ENCODE results near the gene SPAG5.

DNA sequence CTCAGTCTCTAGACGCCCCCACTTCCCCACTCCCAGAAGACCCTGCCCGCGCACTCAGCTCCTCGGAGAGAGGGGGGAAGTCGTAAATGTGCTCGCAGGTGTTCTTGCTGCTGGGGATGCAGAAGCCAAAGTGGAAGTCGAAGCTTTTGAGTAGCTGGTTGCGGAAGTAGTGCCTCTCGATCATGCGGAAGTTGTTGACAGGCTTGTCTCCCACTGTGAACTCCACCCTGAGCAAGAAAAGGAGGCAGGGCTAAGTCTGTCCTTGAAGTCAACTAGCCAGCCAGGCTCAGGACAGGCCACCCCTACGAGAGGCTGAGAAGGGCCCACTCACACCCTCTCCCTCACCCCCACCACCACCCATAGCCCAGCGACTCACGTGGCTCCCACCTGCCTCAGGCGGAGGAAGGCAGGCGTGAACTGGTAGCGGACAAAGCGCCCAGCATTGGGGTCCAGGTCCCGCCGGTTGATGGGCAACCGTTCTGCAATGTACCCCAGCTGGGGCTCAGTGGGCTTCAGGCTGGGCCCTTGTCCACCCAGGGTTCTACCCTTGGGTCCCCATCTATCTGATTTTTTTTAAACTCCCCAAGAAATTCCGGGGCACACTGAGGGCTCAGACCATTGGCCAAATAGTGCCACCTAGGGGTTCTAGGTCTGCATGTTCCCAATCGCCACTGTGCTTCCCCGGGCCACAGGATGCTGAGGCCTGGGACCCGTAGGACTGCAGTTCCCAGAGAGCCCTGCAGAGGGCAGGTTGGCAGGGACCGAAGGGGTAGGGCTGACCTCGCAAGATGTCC lies 51.0 kb downstream of the SPAG5 start:
- TF ChIP-seq, protein P1, sequence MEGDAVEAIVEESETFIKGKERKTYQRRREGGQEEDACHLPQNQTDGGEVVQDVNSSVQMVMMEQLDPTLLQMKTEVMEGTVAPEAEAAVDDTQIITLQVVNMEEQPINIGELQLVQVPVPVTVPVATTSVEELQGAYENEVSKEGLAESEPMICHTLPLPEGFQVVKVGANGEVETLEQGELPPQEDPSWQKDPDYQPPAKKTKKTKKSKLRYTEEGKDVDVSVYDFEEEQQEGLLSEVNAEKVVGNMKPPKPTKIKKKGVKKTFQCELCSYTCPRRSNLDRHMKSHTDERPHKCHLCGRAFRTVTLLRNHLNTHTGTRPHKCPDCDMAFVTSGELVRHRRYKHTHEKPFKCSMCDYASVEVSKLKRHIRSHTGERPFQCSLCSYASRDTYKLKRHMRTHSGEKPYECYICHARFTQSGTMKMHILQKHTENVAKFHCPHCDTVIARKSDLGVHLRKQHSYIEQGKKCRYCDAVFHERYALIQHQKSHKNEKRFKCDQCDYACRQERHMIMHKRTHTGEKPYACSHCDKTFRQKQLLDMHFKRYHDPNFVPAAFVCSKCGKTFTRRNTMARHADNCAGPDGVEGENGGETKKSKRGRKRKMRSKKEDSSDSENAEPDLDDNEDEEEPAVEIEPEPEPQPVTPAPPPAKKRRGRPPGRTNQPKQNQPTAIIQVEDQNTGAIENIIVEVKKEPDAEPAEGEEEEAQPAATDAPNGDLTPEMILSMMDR (conservative IDR thresholded peaks at IDR 0.05; ENCODE audit: low read depth, low read length): peak; percentile 87
- no peak for TF ChIP-seq EZH2 (IDR thresholded peaks at IDR 0.05; ENCODE audit: low read length, unreplicated experiment)

Measured in PC-3 (cell line).